ENCODE results near the gene ANKRD34C. TPM values are rescaled to one million over a fixed set of nuclear protein-coding genes. Genes with fewer than 3 reads are reported as not detected.
"Not testable (repeated sequence)": the region's sequence is repeated elsewhere in the genome, so short reads cannot be mapped to it uniquely, and the experiment has no call there.

The ANKRD34C gene
- total RNA-seq, 2 donors from 2014 or later, result not detected

DNA sequence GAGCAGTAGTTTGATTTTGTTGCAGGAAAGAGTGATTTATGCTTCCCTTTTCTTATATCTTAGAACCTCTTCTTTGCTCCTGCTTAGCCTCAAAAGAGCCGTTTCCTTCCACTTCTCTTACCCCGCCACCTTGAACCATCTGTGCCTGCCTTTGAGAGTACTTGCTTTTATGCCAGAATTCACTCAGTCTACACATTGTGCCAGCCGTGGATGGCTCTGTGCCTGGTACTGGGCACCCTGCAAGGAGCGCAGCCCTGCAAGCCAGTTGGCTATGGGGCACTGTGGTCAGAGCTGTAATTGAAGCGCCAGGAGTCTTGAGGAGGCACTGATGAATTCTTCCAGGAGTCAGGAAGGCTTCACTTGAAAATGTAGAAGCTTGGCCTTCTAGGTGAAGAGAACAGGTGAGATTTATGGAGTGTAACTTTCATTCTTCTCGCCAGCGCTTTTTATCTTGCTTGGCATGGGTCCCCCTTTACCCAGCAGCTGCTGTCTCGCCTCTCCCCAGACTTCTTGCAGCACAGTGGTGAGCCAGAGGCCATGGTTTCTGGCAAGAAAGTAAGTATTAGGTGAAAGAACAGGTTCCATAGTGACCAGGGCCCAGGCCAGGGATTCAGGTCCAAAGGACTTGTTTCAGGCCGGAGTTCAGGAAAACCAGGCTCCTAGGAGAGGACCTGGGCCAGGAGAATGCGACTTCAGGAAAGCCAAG, 33.3 kb downstream of the ANKRD34C start:
- no peak overlapping the region for H3K4me3 ChIP-seq
- H3K27me3 ChIP-seq (replicated peaks; ENCODE audit: insufficient read depth), result no peaks in the 10 kb centered on the region
- H3K4me1 ChIP-seq (replicated peaks), result no peaks in the 10 kb centered on the region
- TF ChIP-seq POLR2A (IDR thresholded peaks at IDR 0.05), result no peak
- TF ChIP-seq, protein P1, sequence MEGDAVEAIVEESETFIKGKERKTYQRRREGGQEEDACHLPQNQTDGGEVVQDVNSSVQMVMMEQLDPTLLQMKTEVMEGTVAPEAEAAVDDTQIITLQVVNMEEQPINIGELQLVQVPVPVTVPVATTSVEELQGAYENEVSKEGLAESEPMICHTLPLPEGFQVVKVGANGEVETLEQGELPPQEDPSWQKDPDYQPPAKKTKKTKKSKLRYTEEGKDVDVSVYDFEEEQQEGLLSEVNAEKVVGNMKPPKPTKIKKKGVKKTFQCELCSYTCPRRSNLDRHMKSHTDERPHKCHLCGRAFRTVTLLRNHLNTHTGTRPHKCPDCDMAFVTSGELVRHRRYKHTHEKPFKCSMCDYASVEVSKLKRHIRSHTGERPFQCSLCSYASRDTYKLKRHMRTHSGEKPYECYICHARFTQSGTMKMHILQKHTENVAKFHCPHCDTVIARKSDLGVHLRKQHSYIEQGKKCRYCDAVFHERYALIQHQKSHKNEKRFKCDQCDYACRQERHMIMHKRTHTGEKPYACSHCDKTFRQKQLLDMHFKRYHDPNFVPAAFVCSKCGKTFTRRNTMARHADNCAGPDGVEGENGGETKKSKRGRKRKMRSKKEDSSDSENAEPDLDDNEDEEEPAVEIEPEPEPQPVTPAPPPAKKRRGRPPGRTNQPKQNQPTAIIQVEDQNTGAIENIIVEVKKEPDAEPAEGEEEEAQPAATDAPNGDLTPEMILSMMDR (IDR thresholded peaks at IDR 0.05), result no peak
- TF ChIP-seq POLR2AphosphoS5 (IDR thresholded peaks at IDR 0.05), result no peak
- DNase-seq (ENCODE audit: low spot score), result no peak
- no peaks in the 10 kb centered on the region for H3K9me3 ChIP-seq
- H3K36me3 ChIP-seq, result no peaks in the 10 kb centered on the region
- 67% methylated on average over 10 of the region's 10 CpGs for WGBS
- intact Hi-C loops (cut with DNase I), result no loop called here
- no peak overlapping the region for H3K27ac ChIP-seq

DNA sequence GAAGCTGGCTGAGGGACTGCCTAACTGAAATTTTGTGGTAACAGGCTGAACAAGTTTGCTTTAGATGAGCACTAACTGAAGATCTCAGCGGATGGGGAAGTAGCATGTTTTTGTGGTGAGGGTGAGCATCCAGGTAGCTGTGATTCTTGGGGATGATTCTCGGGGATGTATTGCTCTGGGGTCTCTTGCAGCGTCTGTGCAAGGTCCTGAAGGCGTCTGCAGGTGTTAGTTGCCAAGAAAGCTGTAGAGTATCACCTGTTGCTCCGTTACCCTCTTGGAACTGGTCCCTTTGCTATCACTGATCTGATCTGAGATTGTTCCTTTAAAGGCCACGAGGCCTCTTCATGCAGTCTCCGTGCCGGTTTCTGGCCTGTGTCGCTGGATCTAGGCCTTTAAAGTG, 34.3 kb downstream of the ANKRD34C start:
- intact Hi-C loops (cut with DNase I), result no loop called here
- WGBS, result 54% methylated on average over 9 of the region's 9 CpGs
- no peak overlapping the region for H3K27ac ChIP-seq

DNA sequence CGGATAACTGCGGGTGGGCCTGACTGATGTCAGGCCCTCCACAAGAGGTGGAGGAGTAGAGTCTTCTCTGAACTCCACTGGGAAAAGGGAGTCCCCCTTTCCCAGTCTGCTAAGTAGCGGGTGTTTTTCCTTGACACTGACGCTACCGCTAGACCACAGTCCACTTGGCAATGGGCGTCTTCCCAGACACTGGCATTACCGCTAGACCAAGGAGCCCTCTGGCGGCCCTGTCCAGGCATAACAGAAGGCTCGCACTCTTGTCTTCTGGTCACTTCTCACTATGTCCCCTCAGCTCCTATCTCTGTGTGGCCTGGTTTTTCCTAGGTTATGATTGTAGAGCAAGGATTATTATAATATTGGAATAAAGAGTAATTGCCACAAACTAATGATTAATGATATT, 37.5 kb downstream of the ANKRD34C start:
- H3K4me3 ChIP-seq; H3K36me3 ChIP-seq; H3K27me3 ChIP-seq (replicated peaks; ENCODE audit: insufficient read depth); H3K4me1 ChIP-seq (replicated peaks); intact Hi-C loops (cut with DNase I); DNase-seq (ENCODE audit: low spot score); H3K9me3 ChIP-seq; H3K27ac ChIP-seq: not testable (repeated sequence)
- WGBS, result 99% methylated on average over 9 of the region's 9 CpGs

More for the DNA sequence above, 34.3 kb downstream of the ANKRD34C start:
- Histone ChIP-seq H3K4me3 (no peak overlapping the region), H3K36me3 (no peaks in the 10 kb centered on the region), H3K4me1 (replicated peaks) (no peaks in the 10 kb centered on the region), H3K9me3 (no peaks in the 10 kb centered on the region), H3K27me3 (replicated peaks; ENCODE audit: insufficient read depth) (no peaks in the 10 kb centered on the region)
- TF ChIP-seq, protein P1 (IDR thresholded peaks at IDR 0.05), result no peak
- TF ChIP-seq POLR2AphosphoS5 (IDR thresholded peaks at IDR 0.05) (no peak), POLR2A (IDR thresholded peaks at IDR 0.05) (no peak)
- DNase-seq (ENCODE audit: low spot score), result no peak

DNA sequence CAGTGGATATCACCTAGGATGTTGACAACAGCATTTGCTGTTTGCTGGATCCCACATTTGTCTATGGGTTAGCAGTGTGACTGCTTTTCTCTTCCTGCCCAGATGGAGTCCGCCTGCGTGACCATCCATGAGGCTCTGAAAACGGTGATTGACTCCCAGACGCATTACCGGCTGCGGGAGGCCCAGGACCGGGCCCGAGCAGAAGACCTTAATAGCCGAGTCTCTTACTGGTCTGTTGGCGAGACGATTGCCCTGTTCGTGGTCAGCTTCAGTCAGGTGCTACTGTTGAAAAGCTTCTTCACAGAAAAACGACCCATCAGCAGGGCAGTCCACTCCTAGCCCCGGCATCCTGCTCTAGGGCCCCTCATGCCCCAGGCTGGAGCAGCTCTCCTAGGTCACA, 39.4 kb downstream of the ANKRD34C start:
- intact Hi-C loops (cut with DNase I), result no loop called here
- Histone ChIP-seq H3K9me3 (no peaks in the 10 kb centered on the region), H3K4me3 (no peak overlapping the region), H3K36me3 (no peaks in the 10 kb centered on the region), H3K27ac (no peak overlapping the region), H3K27me3 (replicated peaks; ENCODE audit: insufficient read depth) (no peaks in the 10 kb centered on the region), H3K4me1 (replicated peaks) (no peaks in the 10 kb centered on the region)
- WGBS, result 93% methylated on average over 14 of the region's 14 CpGs
- DNase-seq (ENCODE audit: low spot score), result no peak
- TF ChIP-seq POLR2AphosphoS5 (IDR thresholded peaks at IDR 0.05), result no peak
- TF ChIP-seq, protein P1 (IDR thresholded peaks at IDR 0.05), result no peak
- TF ChIP-seq POLR2A (IDR thresholded peaks at IDR 0.05), result no peak

DNA sequence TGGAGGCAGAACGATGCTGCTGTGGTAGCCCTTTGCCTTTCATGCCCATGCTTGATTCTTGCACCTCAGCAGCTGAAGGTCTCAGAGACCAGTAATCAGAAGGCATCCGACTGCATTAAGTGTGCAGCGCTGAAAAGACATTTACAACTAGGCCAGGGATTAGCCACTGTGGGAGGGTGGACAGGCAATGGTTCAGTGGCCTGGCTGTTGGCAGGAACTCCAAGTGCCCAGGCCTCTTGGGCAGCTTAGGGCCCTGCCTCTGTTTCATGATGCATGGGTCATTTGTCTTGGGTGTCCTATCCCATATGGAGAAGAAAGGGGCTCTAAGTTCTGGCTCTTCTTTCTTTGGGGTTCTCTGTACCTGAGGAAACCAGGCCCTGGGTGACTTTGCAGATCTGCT, 39.8 kb downstream of the ANKRD34C start:
- no peak overlapping the region for H3K27ac ChIP-seq
- no peak for TF ChIP-seq POLR2AphosphoS5 (IDR thresholded peaks at IDR 0.05)
- no peak for TF ChIP-seq POLR2A (IDR thresholded peaks at IDR 0.05)
- TF ChIP-seq, protein P1 (IDR thresholded peaks at IDR 0.05), result no peak
- intact Hi-C loops (cut with DNase I), result no loop called here
- DNase-seq (ENCODE audit: low spot score), result no peak
- WGBS, result 100% methylated on average over 3 of the region's 3 CpGs
- no peak overlapping the region for H3K4me3 ChIP-seq
- H3K9me3 ChIP-seq, result no peaks in the 10 kb centered on the region
- no peaks in the 10 kb centered on the region for H3K27me3 ChIP-seq (replicated peaks; ENCODE audit: insufficient read depth)
- H3K36me3 ChIP-seq, result no peaks in the 10 kb centered on the region
- no peaks in the 10 kb centered on the region for H3K4me1 ChIP-seq (replicated peaks)

Data from prostate gland (tissue), 2 donors.